NCI-H524 treated with DMSO at 0.1 percent for 48 hours (cell line): ENCODE measurements around the gene RPS28.
"Not testable (repeated sequence)": the region's sequence is repeated elsewhere in the genome, so short reads cannot be mapped to it uniquely, and the experiment has no call there.

Experiments used
- DNase-seq: peaks from one replicate; lab custom pipeline; 2025; lab: John Stamatoyannopoulos, UW

Gene RPS28

DNA sequence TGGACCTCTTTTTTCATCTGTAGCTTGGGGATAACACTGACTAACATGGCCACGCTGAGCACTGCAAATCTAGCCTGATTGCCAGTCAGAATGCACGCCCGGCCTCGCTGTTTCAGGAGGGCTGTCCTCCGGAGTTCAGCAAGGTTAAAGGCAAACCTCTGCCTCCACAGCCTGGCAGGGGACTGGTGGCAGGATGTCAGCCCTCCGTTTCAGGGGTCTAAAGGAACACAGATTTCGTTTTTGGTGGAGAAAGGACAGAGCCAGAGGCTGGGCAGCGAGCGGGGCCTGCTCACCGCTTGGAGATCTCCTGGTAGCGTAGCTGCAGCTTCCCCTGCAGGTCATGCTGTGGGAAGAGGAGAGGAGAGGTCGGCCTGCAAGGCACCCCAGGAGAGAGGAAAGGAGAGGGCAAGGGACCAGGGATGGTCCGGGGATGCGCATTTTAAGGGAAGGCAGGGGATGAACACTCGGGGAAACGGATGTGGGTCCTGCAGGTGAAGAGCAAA is 681 bp upstream of the RPS28 start:
- DNase-seq = no peak

GRCh38 chr19:8321986-8322637 is 816 bp downstream of the RPS28 start:
- no peak for DNase-seq

DNA sequence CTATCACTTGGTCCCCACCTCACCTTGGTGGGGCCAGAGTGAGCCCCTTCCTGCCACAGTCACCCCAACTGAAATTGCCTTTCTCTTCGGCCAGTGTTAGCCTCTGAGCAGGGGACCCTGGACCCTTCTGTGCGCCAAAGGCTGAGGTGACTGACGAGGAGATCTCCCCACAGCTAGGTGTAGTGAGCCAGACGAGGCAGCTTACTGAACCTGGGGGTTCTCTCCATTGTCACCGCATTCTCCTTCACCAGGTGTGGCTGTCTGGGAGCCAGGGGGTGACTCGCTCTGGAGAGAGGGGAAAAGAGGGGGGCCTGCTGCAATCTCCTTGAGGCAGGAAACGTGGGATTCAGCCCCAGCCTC is 1.3 kb downstream of the RPS28 start:
- no peak for DNase-seq

- no peak for DNase-seq
These were observed 2.5 kb downstream of the RPS28 start for GRCh38 chr19:8323781-8324185.

- no peak for DNase-seq
These were observed 3.1 kb downstream of the RPS28 start for GRCh38 chr19:8324186-8325050.

- no peak for DNase-seq
These were observed 4.2 kb downstream of the RPS28 start for GRCh38 chr19:8325454-8325853.

GRCh38 chr19:8329996-8330395 is 8.7 kb downstream of the RPS28 start:
- no peak for DNase-seq

DNA sequence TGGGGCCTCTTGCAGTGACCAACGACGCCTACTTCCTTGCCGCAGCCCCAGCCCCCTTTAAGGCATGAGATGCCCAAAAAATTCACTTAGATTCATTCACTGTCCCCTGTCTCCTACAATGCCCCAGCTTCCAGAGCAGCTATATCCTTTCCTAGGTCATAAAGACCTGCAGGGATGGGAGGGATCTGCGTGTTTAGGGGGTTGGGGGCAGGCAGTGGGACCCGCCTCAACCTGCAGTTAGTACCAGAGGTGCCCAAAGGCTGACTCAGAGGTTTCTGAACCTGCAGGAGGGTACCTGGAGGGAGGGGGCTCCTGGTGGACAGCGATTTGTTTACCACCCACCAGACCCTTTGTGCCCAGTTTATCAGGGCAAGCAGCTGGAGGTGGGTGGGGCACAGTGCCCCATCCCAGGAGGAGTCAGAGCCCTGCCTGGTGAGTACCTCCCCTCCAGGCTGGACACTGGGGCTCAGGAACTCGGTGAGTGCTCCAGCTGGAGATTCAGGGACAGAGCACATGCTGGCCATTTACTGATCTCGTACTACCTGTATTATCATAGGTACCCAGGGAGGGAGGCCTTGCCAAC is 10.1 kb downstream of the RPS28 start:
- DNase-seq = no peak

DNA sequence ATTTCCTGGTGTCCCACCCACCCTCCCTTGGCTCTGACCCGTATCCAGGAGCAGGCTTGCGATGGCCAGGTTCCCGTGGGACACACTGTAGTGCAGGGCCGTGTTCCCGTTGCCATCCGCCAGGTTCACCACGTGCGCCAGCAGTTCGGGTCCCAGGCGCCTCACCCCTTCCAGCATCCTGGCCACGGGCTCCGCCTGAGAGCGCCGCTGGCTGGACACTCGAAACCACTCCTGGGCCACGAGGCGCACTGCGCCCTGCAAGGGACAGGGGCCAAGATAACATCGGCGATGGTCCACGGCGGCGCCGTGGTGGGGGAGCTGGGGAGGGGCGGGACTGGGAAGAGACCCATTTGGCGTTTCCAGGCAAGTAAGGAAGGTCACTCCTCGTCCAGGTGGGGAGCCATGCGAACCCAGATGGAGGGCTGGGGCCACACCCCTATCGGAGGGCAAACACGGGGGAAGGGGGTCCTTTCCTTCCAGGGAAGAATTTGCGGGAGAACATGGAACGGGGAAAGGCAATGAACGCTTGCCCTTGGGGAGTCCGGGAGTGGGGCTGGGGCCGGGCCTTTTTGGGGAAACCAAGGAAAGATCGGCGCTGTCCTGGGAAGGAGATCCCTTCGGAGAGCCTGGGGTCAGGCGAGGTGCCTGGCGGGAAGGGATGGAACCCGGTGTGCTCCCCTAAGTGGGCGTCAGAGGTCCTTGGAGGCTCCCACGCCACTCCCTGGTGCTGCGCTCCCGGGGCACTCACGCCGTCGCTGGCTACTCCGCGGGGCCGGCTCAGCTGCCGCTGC is 11.9 kb downstream of the RPS28 start:
- DNase-seq = no peak

GRCh38 chr19:8333767-8334457 is 12.6 kb downstream of the RPS28 start:
- no peak for DNase-seq

DNA sequence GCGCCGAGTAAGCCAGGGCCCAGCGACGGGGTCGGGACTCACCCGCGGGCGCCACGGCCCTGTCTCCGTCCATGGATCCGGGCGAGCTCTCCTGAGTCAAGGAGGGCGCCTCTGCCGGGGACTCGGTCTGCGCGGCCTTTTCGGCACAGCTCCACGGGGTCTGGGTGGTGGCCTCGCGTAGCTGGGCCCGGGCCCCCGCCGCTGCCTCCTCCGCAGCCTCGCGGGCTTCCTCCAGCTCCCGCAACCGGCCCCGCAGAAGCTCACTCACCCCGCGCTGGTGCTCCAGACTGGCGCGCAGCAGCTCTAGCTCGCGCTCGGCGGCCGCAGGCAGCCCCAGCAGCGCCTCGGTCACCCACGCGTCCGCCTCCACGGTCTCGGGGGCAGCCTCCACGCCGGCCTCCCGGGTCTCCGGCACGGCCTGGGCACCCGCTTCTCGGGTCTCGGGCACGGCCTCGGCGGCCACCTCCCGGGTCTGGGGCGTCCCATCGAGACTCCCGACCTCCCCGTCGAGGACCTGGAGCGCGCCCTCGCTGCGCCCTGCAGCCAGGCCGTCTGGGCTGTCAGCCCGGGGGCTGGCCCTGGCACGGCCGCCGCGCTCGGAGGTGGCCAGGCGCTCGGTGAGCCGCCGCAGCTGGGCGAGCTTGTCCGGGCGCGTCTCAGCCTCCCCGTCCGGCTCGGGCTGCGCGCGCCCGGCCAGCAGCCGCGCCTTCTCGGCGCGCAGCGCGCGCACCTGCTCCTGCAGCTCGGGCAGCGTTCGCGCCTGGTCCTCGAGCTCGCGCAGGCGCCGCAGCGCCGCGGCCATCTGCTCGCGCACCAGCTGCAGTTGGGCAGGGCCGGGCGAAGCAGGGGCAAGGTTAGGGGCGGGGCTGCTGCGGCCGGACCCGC is 13.4 kb downstream of the RPS28 start:
- DNase-seq = peak; percentile 33

GRCh38 chr19:8335343-8336071 is 14.2 kb downstream of the RPS28 start:
- no peak for DNase-seq

- no peak for DNase-seq
These were observed 14.8 kb downstream of the RPS28 start for GRCh38 chr19:8336072-8336569.

- DNase-seq = no peak
These were observed 15.4 kb downstream of the RPS28 start for GRCh38 chr19:8336660-8337059.

DNA sequence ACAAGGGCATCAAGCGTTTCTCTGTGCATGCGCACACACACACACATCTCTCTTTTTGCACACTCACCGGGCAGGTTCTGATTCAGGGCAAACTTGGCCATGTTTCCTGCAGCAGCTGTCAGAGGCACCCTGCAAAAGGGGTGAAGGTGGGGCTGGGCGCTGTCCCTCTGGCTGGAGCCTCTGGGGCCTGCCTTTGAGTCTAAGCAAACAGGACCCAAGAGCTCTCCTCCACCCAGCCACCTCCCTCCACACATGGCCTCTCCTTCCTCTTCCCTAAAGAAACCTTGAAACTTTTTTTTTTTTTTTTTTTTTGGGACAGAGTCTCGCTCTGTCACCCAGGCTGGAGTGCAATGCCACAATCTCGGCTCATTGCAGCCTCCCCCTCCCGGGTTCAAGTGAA is 16.4 kb downstream of the RPS28 start:
- no peak for DNase-seq

DNA sequence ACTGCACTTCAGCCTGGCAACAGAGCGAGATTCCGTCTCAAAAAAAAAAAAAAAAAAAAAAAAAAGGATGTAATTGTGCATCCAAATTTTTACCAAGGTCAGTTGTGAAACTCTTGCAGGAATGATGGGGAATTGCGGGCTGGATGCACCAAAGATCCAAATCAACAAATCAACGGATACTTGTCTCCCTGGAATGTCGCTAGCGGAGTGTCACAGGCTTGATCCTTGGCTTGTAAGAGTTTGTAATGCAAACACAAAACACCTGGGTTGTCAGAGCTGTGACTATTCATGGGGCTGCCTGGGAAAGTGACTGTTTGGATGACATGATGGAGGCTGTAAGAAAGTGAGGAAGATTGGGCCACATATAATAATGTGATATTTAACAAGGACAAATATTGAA is 17.5 kb downstream of the RPS28 start:
- DNase-seq = no peak

- DNase-seq = no peak
These were observed 19.2 kb downstream of the RPS28 start for GRCh38 chr19:8340341-8341096.

DNA sequence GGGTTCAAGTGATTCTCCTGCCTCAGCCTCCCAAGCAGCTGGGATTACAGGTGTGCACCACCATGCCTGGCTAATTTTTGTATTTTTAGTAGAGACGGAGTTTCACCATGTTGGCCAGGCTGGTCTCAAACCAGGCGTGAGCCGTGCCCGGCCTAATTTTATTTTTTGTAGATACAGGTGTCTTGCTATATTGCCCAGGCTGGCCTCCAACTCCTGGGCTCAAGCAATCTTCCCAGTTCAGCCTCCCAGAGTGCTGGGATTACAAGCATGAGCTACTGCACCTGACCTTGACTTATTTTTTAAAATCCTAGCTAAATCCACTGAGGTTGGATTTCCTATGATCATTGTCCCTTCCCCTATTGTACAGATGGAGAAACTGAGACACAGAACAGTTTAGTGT is 20.2 kb downstream of the RPS28 start:
- DNase-seq = not testable (repeated sequence)

- DNase-seq = no peak
These were observed 21.0 kb downstream of the RPS28 start for GRCh38 chr19:8342316-8342683.
